HG02588 (cell line): Measurements from ENCODE around the gene GCNT2.
"Not testable (repeated sequence)": the region's sequence is repeated elsewhere in the genome, so short reads cannot be mapped to it uniquely, and the experiment has no call there.

ENCODE experiments used
- ATAC-seq: cut with Tn5 transposase; IDR thresholded peaks from one replicate; pipeline ENCODE4 v1.9.1; 2021; ENCODE audit warnings: mild to moderate bottlenecking, moderate library complexity; ENCODE audit not compliant: unreplicated experiment

The GCNT2 gene

GRCh38 chr6:10521104-10521808 is at the start of gene GCNT2:
TSS of gene GCNT2 (plus strand) at chr6:10521351. CDS start at chr6:10528912, 7,561 bp downstream.
- ATAC-seq = no peak

- ATAC-seq = no peak
These were observed 48.5 kb upstream of the GCNT2 start for GRCh38 chr6:10472634-10473033.

- ATAC-seq = no peak
These were observed 42.7 kb upstream of the GCNT2 start for GRCh38 chr6:10478187-10479040.

- no peak for ATAC-seq
These were observed 41.0 kb upstream of the GCNT2 start for GRCh38 chr6:10479939-10480700.

GRCh38 chr6:10481101-10481500 is 40.0 kb upstream of the GCNT2 start:
- ATAC-seq = no peak

- ATAC-seq = no peak
These were observed 38.4 kb upstream of the GCNT2 start for GRCh38 chr6:10482636-10483257.

GRCh38 chr6:10484912-10485311 is 36.2 kb upstream of the GCNT2 start:
- ATAC-seq = no peak

- ATAC-seq = no peak
These were observed 35.7 kb upstream of the GCNT2 start for GRCh38 chr6:10485406-10485805.

GRCh38 chr6:10486215-10486614 is 34.9 kb upstream of the GCNT2 start:
- ATAC-seq = no peak

GRCh38 chr6:10486944-10487588 is 34.1 kb upstream of the GCNT2 start:
- ATAC-seq = not testable (repeated sequence)

GRCh38 chr6:10487668-10488327 is 33.4 kb upstream of the GCNT2 start:
- ATAC-seq = no peak

GRCh38 chr6:10491463-10491862 is 29.7 kb upstream of the GCNT2 start:
- ATAC-seq = no peak

GRCh38 chr6:10491905-10492304 is 29.2 kb upstream of the GCNT2 start:
- ATAC-seq = not testable (repeated sequence)

- ATAC-seq = no peak
These were observed 26.1 kb upstream of the GCNT2 start for GRCh38 chr6:10495029-10495428.

GRCh38 chr6:10505529-10505928 is 15.6 kb upstream of the GCNT2 start:
- ATAC-seq = no peak

GRCh38 chr6:10507298-10507697 is 13.9 kb upstream of the GCNT2 start:
- no peak for ATAC-seq

- ATAC-seq = no peak
These were observed 13.4 kb upstream of the GCNT2 start for GRCh38 chr6:10507715-10508114.

GRCh38 chr6:10510592-10511367 is 10.4 kb upstream of the GCNT2 start:
- peak; percentile 97 for ATAC-seq

- ATAC-seq = no peak
These were observed 9.7 kb upstream of the GCNT2 start for GRCh38 chr6:10511477-10511876.
